Measurements from ENCODE around the gene ZNF366.

Gene ZNF366

GRCh38 chr5:72426019-72426418 is 81.2 kb downstream of the ZNF366 start:
- no peak for TF ChIP-seq CTCF (IDR thresholded peaks at IDR 0.05; ENCODE audit: extremely low read depth, missing control alignments)

GRCh38 chr5:72418271-72418670 is 88.9 kb downstream of the ZNF366 start:
- TF ChIP-seq CTCF (IDR thresholded peaks at IDR 0.05; ENCODE audit: extremely low read depth, missing control alignments) = no peak
- no peak for DNase-seq (ENCODE audit: low spot score)

More at GRCh38 chr5:72426019-72426418, 81.2 kb downstream of the ZNF366 start:
- no peak for DNase-seq (ENCODE audit: low spot score)

- no peak for TF ChIP-seq CTCF (IDR thresholded peaks at IDR 0.05; ENCODE audit: extremely low read depth, missing control alignments)
- DNase-seq (ENCODE audit: low spot score) = no peak
Measured at GRCh38 chr5:72417333-72418062, 89.7 kb downstream of the ZNF366 start.

- no peak for DNase-seq (ENCODE audit: low spot score)
- TF ChIP-seq CTCF (IDR thresholded peaks at IDR 0.05; ENCODE audit: extremely low read depth, missing control alignments) = no peak
Measured at GRCh38 chr5:72415616-72416325, 91.4 kb downstream of the ZNF366 start.

GRCh38 chr5:72412283-72413055 is 94.7 kb downstream of the ZNF366 start:
- no peak for DNase-seq (ENCODE audit: low spot score)
- TF ChIP-seq CTCF (IDR thresholded peaks at IDR 0.05; ENCODE audit: extremely low read depth, missing control alignments) = no peak

GRCh38 chr5:72410688-72411295 is 96.4 kb downstream of the ZNF366 start:
- TF ChIP-seq CTCF (IDR thresholded peaks at IDR 0.05; ENCODE audit: extremely low read depth, missing control alignments) = no peak
- no peak for DNase-seq (ENCODE audit: low spot score)
